Measurements from ENCODE around the gene ABCC4. TPM values are rescaled to one million over a fixed set of nuclear protein-coding genes. Genes with fewer than 3 reads are reported as not detected.

Gene ABCC4
- total and polyA plus RNA-seq, 9 of the 15 experiments (the other 6 are each of a cell fraction or from before 2014, with no cell fraction given): 9.4 to 46.1 (median 25.4) TPM

- no peak for TF ChIP-seq PURB (CRISPR knock-in tag; IDR thresholded peaks at IDR 0.05; ENCODE audit: low read depth)
- TF ChIP-seq, protein P1, sequence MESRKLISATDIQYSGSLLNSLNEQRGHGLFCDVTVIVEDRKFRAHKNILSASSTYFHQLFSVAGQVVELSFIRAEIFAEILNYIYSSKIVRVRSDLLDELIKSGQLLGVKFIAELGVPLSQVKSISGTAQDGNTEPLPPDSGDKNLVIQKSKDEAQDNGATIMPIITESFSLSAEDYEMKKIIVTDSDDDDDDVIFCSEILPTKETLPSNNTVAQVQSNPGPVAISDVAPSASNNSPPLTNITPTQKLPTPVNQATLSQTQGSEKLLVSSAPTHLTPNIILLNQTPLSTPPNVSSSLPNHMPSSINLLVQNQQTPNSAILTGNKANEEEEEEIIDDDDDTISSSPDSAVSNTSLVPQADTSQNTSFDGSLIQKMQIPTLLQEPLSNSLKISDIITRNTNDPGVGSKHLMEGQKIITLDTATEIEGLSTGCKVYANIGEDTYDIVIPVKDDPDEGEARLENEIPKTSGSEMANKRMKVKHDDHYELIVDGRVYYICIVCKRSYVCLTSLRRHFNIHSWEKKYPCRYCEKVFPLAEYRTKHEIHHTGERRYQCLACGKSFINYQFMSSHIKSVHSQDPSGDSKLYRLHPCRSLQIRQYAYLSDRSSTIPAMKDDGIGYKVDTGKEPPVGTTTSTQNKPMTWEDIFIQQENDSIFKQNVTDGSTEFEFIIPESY (CRISPR knock-in tag; IDR thresholded peaks at IDR 0.05): no peak
- TF ChIP-seq SRSF9 (IDR thresholded peaks at IDR 0.05; ENCODE audit: borderline replicate concordance, low read depth, low read length): no peak
- TF ChIP-seq TEAD4 (IDR thresholded peaks at IDR 0.05; ENCODE audit: low read length): no peak
- no peak for TF ChIP-seq TEAD4 (CRISPR knock-in tag; IDR thresholded peaks at IDR 0.05; ENCODE audit: borderline replicate concordance)
Observed at GRCh38 chr13:95261956-95262355, 39.3 kb downstream of the ABCC4 start (continued).

GRCh38 chr13:95260031-95260525, 41.2 kb downstream of the ABCC4 start:
- FAIRE-seq (no peak), ATAC-seq (no peak), DNase-seq (ENCODE audit: extremely low read depth in 1 of 4, low spot score in 3 of 4) (no peak)
- intact Hi-C loops (cut with micrococcal nuclease) (no loop called here), in situ Hi-C loops (cut with MboI) (no loop called here)
- Histone ChIP-seq H3K27ac (ENCODE audit: extremely low read depth, low read depth, low read length) (no peak overlapping the region), H4K20me1 (replicated peaks; ENCODE audit: control insufficient read depth, insufficient read depth, low read length) (no peaks in the 10 kb centered on the region), H3K4me1 (replicated peaks in 1 of 2; ENCODE audit: control insufficient read depth in 2 of 2, insufficient read depth in 2 of 2, low read length in 2 of 2) (no peaks in the 10 kb centered on the region; a peak in 3 of 5 replicates), H3K9ac (ENCODE audit: insufficient read depth in 1 of 2, low read depth in 2 of 2, low read length in 2 of 2) (no peak overlapping the region), H2AFZ (ENCODE audit: low read depth, low read length) (no peak overlapping the region), H3K9me1 (ENCODE audit: control insufficient read depth, insufficient read depth, low read length) (peaks cover 3% of the 10 kb centered on the region), H3K36me3 (ENCODE audit: control insufficient read depth, insufficient read depth, low read length) (peaks cover 13% of the 10 kb centered on the region), H3K79me2 (ENCODE audit: control insufficient read depth, insufficient read depth, low read length) (peaks cover 73% of the 10 kb centered on the region), H3K4me3 (no peak overlapping the region), H3K27me3 (ENCODE audit: control insufficient read depth in 2 of 2, insufficient read depth in 2 of 2, low read length in 2 of 2) (no peaks in the 10 kb centered on the region), H3K4me2 (ENCODE audit: insufficient read depth, low read length) (no peak overlapping the region), H3K9me3 (replicated peaks; ENCODE audit: control insufficient read depth, insufficient read depth, low read depth, low read length) (no peaks in the 10 kb centered on the region)
- CTCF ChIA-PET (ENCODE audit: low intra/inter-chr PET ratio): no interaction called here
- 93% methylated on average over 5 of the region's 7 CpGs for WGBS (ENCODE audit: insufficient coverage, low coverage, missing lambda C conversion rate)
- no TSS peak for BruUV-seq (replicated peaks)
- POLR2A ChIA-PET: no interaction called here
- TF ChIP-seq ZBTB26 (CRISPR knock-in tag; IDR thresholded peaks at IDR 0.05) (no peak), RFX7 (CRISPR knock-in tag; IDR thresholded peaks at IDR 0.05) (no peak), XRCC4 (IDR thresholded peaks at IDR 0.05; ENCODE audit: extremely low read depth, insufficient read depth, insufficient read length) (no peak), NELFE (IDR thresholded peaks at IDR 0.05; ENCODE audit: insufficient read depth, insufficient read length) (no peak), NR2C2 (CRISPR knock-in tag; IDR thresholded peaks at IDR 0.05) (no peak), NR2C2 (tag; IDR thresholded peaks at IDR 0.05) (no peak), YY1 (IDR thresholded peaks at IDR 0.05; ENCODE audit: borderline replicate concordance in 1 of 3, control insufficient read depth in 1 of 3, extremely low read depth in 1 of 3, insufficient read depth in 3 of 3, insufficient read length in 1 of 3, insufficient replicate concordance in 2 of 3, low read depth in 1 of 3, low read length in 2 of 3) (no peak), HNRNPK (IDR thresholded peaks at IDR 0.05; ENCODE audit: low read depth, low read length, poor library complexity, severe bottlenecking) (no peak), NCOA1 (IDR thresholded peaks at IDR 0.05; ENCODE audit: low read depth) (no peak)

Measured in K562 (cell line).